Stimulated activated CD8-positive, alpha-beta memory T cell treated with anti-CD3 and anti-CD28 coated beads, Interleukin-4, amount 100 ng/mL, for 4 hours (primary cell): ENCODE measurements around the gene BCKDK.
"Not testable (repeated sequence)": the region's sequence is repeated elsewhere in the genome, so short reads cannot be mapped to it uniquely, and the experiment has no call there.

ENCODE experiments used
- DNase-seq, 2 donors: peaks; one replicate each; pipeline ENCODE4 v3.0.0-alpha.2; 2020; ENCODE audit warnings: low read depth in 2 of 2, low spot score in 1 of 2

BCKDK gene

GRCh38 chr16:31120129-31120528 is 11.9 kb downstream of the BCKDK start:
- DNase-seq: no peak

- no peak for DNase-seq
Measured at GRCh38 chr16:31125844-31126243, 17.7 kb downstream of the BCKDK start.

GRCh38 chr16:31127182-31127581 is 19.0 kb downstream of the BCKDK start:
- no peak for DNase-seq

- DNase-seq: no peak
Measured at GRCh38 chr16:31128711-31129567, 20.8 kb downstream of the BCKDK start.

GRCh38 chr16:31129568-31130335 is 21.6 kb downstream of the BCKDK start:
- no peak for DNase-seq

- DNase-seq: no peak
Measured at GRCh38 chr16:31130336-31130891, 22.2 kb downstream of the BCKDK start.

GRCh38 chr16:31130899-31131298 is 22.7 kb downstream of the BCKDK start:
- DNase-seq: no peak

GRCh38 chr16:31131416-31131815 is 23.2 kb downstream of the BCKDK start:
- no peak for DNase-seq

GRCh38 chr16:31131841-31132271 is 23.7 kb downstream of the BCKDK start:
- DNase-seq: no peak

- no peak for DNase-seq
Measured at GRCh38 chr16:31132303-31132979, 24.3 kb downstream of the BCKDK start.

GRCh38 chr16:31133046-31133501 is 24.9 kb downstream of the BCKDK start:
- no peak for DNase-seq

- no peak for DNase-seq
Measured at GRCh38 chr16:31134091-31134571, 25.9 kb downstream of the BCKDK start.

- DNase-seq: no peak
Measured at GRCh38 chr16:31134625-31135534, 26.7 kb downstream of the BCKDK start.

GRCh38 chr16:31135535-31136286 is 27.5 kb downstream of the BCKDK start, which contains the start of gene PRSS8:
Gene PRSS8, minus strand, starts transcription at chr16:31135727. Its CDS starts 229 bp downstream, at chr16:31135498.
- DNase-seq: no peak

- no peak for DNase-seq
Measured at GRCh38 chr16:31136287-31136662, 28.1 kb downstream of the BCKDK start.

- DNase-seq: not testable (repeated sequence)
Measured at GRCh38 chr16:31136822-31137499, 28.8 kb downstream of the BCKDK start.

GRCh38 chr16:31138621-31139578 is 30.7 kb downstream of the BCKDK start:
- no peak for DNase-seq

GRCh38 chr16:31141071-31141469 is 32.9 kb downstream of the BCKDK start:
- DNase-seq: not testable (repeated sequence)
